ENCODE measurements around the gene DGKH.

Gene DGKH

GRCh38 chr13:42283574-42283973, 235.1 kb downstream of the DGKH start:
- no peak for TF ChIP-seq CTCF (IDR thresholded peaks at IDR 0.05; ENCODE audit: low read depth, low read length)
- DNase-seq (ENCODE audit: low read depth in 2 of 2): no peak
- no peak overlapping the region for H3K4me3 ChIP-seq (replicated peaks in 1 of 2; ENCODE audit: low read depth in 2 of 2, low read length in 2 of 2)

- no peak for DNase-seq (ENCODE audit: low read depth in 2 of 2)
- H3K4me3 ChIP-seq (replicated peaks in 1 of 2; ENCODE audit: low read depth in 2 of 2, low read length in 2 of 2): no peak overlapping the region
- no peak for TF ChIP-seq CTCF (IDR thresholded peaks at IDR 0.05; ENCODE audit: low read depth, low read length)
These were observed 235.6 kb downstream of the DGKH start for GRCh38 chr13:42284068-42284467.
